ENCODE results near the gene TMOD3.

DNA sequence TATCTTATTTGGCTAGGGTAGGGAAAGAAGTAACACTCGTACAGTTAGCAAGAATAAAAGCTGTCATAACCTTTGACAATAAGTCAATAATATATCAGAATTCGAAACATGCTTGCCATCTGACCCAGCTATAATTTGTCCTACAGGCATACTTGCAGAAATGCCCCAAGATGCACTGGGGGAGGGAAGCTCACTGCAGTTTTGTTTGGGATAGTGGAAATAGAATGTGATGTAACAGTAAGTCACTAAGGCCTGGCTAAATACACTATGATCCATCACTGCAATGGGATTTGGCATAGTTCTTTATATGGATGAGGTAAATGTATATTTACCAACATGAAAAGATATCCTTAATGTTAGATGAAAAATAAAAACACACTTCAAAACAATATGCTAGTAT is 25.5 kb upstream of the TMOD3 start:
- TF ChIP-seq SP1 (IDR thresholded peaks at IDR 0.05) = no peak
- TF ChIP-seq, protein P1, sequence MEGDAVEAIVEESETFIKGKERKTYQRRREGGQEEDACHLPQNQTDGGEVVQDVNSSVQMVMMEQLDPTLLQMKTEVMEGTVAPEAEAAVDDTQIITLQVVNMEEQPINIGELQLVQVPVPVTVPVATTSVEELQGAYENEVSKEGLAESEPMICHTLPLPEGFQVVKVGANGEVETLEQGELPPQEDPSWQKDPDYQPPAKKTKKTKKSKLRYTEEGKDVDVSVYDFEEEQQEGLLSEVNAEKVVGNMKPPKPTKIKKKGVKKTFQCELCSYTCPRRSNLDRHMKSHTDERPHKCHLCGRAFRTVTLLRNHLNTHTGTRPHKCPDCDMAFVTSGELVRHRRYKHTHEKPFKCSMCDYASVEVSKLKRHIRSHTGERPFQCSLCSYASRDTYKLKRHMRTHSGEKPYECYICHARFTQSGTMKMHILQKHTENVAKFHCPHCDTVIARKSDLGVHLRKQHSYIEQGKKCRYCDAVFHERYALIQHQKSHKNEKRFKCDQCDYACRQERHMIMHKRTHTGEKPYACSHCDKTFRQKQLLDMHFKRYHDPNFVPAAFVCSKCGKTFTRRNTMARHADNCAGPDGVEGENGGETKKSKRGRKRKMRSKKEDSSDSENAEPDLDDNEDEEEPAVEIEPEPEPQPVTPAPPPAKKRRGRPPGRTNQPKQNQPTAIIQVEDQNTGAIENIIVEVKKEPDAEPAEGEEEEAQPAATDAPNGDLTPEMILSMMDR (IDR thresholded peaks at IDR 0.05; ENCODE audit: low read depth, low read length, missing input control) = no peak
- no peak for TF ChIP-seq RAD21 (IDR thresholded peaks at IDR 0.05)

Measured in liver (tissue), 3 donors.